H1 (cell line): ENCODE data around the gene LCN9. TPM values are rescaled to one million over a fixed set of nuclear protein-coding genes. Genes with fewer than 3 reads are reported as not detected.
A peak's percentile ranks its signal among the peaks of the same experiment; 100 is the strongest.

ENCODE experiments used
- CTCF ChIA-PET: fragments of 300-600 bp; sonication (Branson Sonifier 250); formaldehyde crosslinking; loops from one replicate; lab custom pipeline; 2021; ENCODE audit not compliant: partially characterized antibody; lab: Charles Lee
- POLR2A ChIA-PET: fragments of 300-600 bp; sonication (Branson Sonifier 250); formaldehyde crosslinking; loops from one replicate; lab custom pipeline; 2021; ENCODE audit warnings: inconsistent platforms; ENCODE audit not compliant: partially characterized antibody; lab: Charles Lee
- DNase-seq, 2 experiments: peaks; one replicate each; pipeline versions ENCODE4 v3.0.0 to v3.0.0-alpha.2; 2010 to 2022; ENCODE audit warnings: low spot score in 2 of 2, low read depth in 1 of 2, mixed read lengths in 1 of 2
- FAIRE-seq: peaks from 2 replicates; lab custom pipeline; 2011; peaks lifted over from hg19 to GRCh38; lab: Jason Lieb, UNC
- H2AFZ ChIP-seq: 2 replicates; pipeline ENCODE4 v1.8.1; 2012; ENCODE audit warnings: low read length, inconsistent platforms
- H2AK5ac ChIP-seq: 2 replicates; pipeline ENCODE4 v1.6.1; 2013; ENCODE audit warnings: low read depth, low read length
- H2BK120ac ChIP-seq: replicated peaks from 2 replicates; pipeline ENCODE3; 2013; ENCODE audit warnings: low read depth, low read length, inconsistent platforms
- H2BK12ac ChIP-seq: 2 replicates; pipeline ENCODE4 v1.6.1; 2013; ENCODE audit warnings: low read depth, low read length
- H2BK15ac ChIP-seq: 2 replicates; pipeline ENCODE4 v1.6.1; 2013; ENCODE audit warnings: low read length
- H2BK20ac ChIP-seq: 2 replicates; pipeline ENCODE4 v1.6.1; 2013; ENCODE audit warnings: low read length
- H2BK5ac ChIP-seq: 2 replicates; pipeline ENCODE4 v1.6.1; 2013; ENCODE audit warnings: low read depth, low read length
- H3K14ac ChIP-seq: 2 replicates; pipeline ENCODE4 v1.6.1; 2013; ENCODE audit warnings: inconsistent platforms; ENCODE audit not compliant: insufficient read length
- H3K18ac ChIP-seq: 2 replicates; pipeline ENCODE4 v1.6.1; 2013; ENCODE audit warnings: low read length; ENCODE audit errors: extremely low read depth
- H3K23ac ChIP-seq: 2 replicates; pipeline ENCODE4 v1.6.1; 2013; ENCODE audit warnings: inconsistent platforms; ENCODE audit not compliant: insufficient read length
- H3K23me2 ChIP-seq: 2 replicates; pipeline ENCODE4 v1.6.1; 2013; ENCODE audit warnings: low read depth, low read length
- H3K27ac ChIP-seq: 2 replicates; pipeline ENCODE4 v1.6.1; 2011; ENCODE audit warnings: low read depth, low read length, inconsistent platforms
- H3K27me3 ChIP-seq, 4 experiments: replicated peaks in 1 of 4; 1 replicate in 1 of 4; 2 replicates in 3 of 4; pipeline versions ENCODE4 v1.6.1 to v1.8.1; 2011 to 2013; ENCODE audit warnings: low read length in 3 of 4, mild to moderate bottlenecking in 3 of 4, inconsistent platforms in 2 of 4, mixed read lengths in 2 of 4, moderate library complexity in 1 of 4; ENCODE audit not compliant: control insufficient read depth in 3 of 4, insufficient read depth in 3 of 4; ENCODE audit errors: extremely low read depth in 1 of 4
- H3K36me3 ChIP-seq, 4 experiments: 2 replicates each; pipeline versions ENCODE4 v1.6.1 to v1.8.1; 2011 to 2013; ENCODE audit warnings: mild to moderate bottlenecking in 4 of 4, low read length in 3 of 4, moderate library complexity in 2 of 4, control low read depth in 1 of 4, inconsistent platforms in 1 of 4; ENCODE audit not compliant: insufficient read depth in 4 of 4, control insufficient read depth in 2 of 4
- H3K4ac ChIP-seq: replicated peaks from 2 replicates; pipeline ENCODE3; 2013; ENCODE audit warnings: low read length, low read depth, mixed read lengths, inconsistent platforms; ENCODE audit not compliant: insufficient read length
- H3K4me1 ChIP-seq, 4 experiments: replicated peaks in 1 of 4; 1 replicate in 1 of 4; 2 replicates in 3 of 4; pipeline versions ENCODE4 v1.6.1 to v1.8.1; 2011 to 2013; ENCODE audit warnings: low read length in 3 of 4, inconsistent platforms in 2 of 4, mixed read lengths in 1 of 4; ENCODE audit not compliant: insufficient read depth in 4 of 4, control insufficient read depth in 3 of 4
- H3K4me2 ChIP-seq, 2 experiments: 2 replicates each; pipeline versions ENCODE4 v1.6.1 to v1.8.1; 2011 to 2013; ENCODE audit warnings: low read depth in 2 of 2, low read length in 2 of 2, control low read depth in 1 of 2, inconsistent platforms in 1 of 2, mild to moderate bottlenecking in 1 of 2; ENCODE audit not compliant: insufficient read depth in 1 of 2
- H3K4me3 ChIP-seq, 4 experiments: fragments of 200-600, 300-600 bp in 1 of 4; sonication (generic), shearing (Covaris generic), sonication (Bioruptor Twin) in 1 of 4; 2 replicates each; pipeline versions ENCODE4 v1.5.1 to v1.8.1; 2011 to 2016; ENCODE audit warnings: low read length in 4 of 4, low read depth in 3 of 4, control low read depth in 2 of 4, inconsistent platforms in 2 of 4, mild to moderate bottlenecking in 2 of 4, mixed read lengths in 1 of 4, moderate library complexity in 1 of 4; ENCODE audit not compliant: insufficient read depth in 2 of 4; ENCODE audit errors: extremely low read depth in 1 of 4
- H3K56ac ChIP-seq: replicated peaks from 2 replicates; pipeline ENCODE3; 2013; ENCODE audit warnings: low read depth, mild to moderate bottlenecking, mixed read lengths, low read length, inconsistent platforms; ENCODE audit not compliant: insufficient read length
- H3K79me1 ChIP-seq: 2 replicates; pipeline ENCODE4 v1.6.1; 2013; ENCODE audit warnings: low read depth, low read length, control low read depth
- H3K79me2 ChIP-seq, 2 experiments: 2 replicates each; pipeline versions ENCODE4 v1.6.1 to v1.8.1; 2012 to 2013; ENCODE audit warnings: low read length in 2 of 2, mild to moderate bottlenecking in 2 of 2, inconsistent platforms in 1 of 2; ENCODE audit not compliant: insufficient read depth in 2 of 2, control insufficient read depth in 1 of 2
- H3K9ac ChIP-seq, 4 experiments: replicated peaks in 1 of 4; 1 replicate in 1 of 4; 2 replicates in 3 of 4; pipeline versions ENCODE4 v1.6.1 to v1.8.1; 2011 to 2013; ENCODE audit warnings: low read depth in 3 of 4, low read length in 3 of 4, control low read depth in 2 of 4, mild to moderate bottlenecking in 2 of 4, moderate library complexity in 2 of 4, inconsistent platforms in 1 of 4; ENCODE audit errors: extremely low read depth in 1 of 4
- H3K9me3 ChIP-seq, 2 experiments: 2 replicates each; pipeline versions ENCODE4 v1.6.1 to v1.8.1; 2012 to 2013; ENCODE audit warnings: mild to moderate bottlenecking in 2 of 2, moderate library complexity in 2 of 2, control low read depth in 1 of 2, inconsistent platforms in 1 of 2, low read depth in 1 of 2, low read length in 1 of 2, mixed read lengths in 1 of 2; ENCODE audit not compliant: insufficient read depth in 2 of 2
- H4K20me1 ChIP-seq, 2 experiments: replicated peaks in 1 of 2; 2 replicates each; pipeline versions ENCODE3 to v1.8.1; 2011 to 2013; ENCODE audit warnings: inconsistent platforms in 2 of 2, low read length in 2 of 2, mild to moderate bottlenecking in 1 of 2; ENCODE audit not compliant: insufficient read depth in 2 of 2, control insufficient read depth in 1 of 2
- H4K5ac ChIP-seq: 2 replicates; pipeline ENCODE4 v1.6.1; 2013; ENCODE audit warnings: low read length, low read depth, mixed read lengths, inconsistent platforms; ENCODE audit not compliant: insufficient read length
- H4K8ac ChIP-seq: 2 replicates; pipeline ENCODE4 v1.8.0; 2013; ENCODE audit warnings: mild to moderate bottlenecking, moderate library complexity, low read length, inconsistent platforms; ENCODE audit not compliant: insufficient read depth; ENCODE audit errors: extremely low read depth
- H4K91ac ChIP-seq: replicated peaks from 2 replicates; pipeline ENCODE3; 2013; ENCODE audit warnings: low read length, mixed read lengths, inconsistent platforms; ENCODE audit not compliant: insufficient read length
- ATF2 ChIP-seq: IDR thresholded peaks from 2 replicates; pipeline ENCODE4 v1.6.1; 2012; ENCODE audit warnings: low read length, inconsistent platforms
- CTCF ChIP-seq, 3 experiments: IDR thresholded peaks; 1 replicate in 2 of 3; 2 replicates in 1 of 3; pipeline versions ENCODE4 v1.5.1 to v1.6.1; 2011; ENCODE audit warnings: low read length in 3 of 3, mild to moderate bottlenecking in 3 of 3, inconsistent platforms in 2 of 3, low read depth in 1 of 3, moderate library complexity in 1 of 3; ENCODE audit not compliant: insufficient read depth in 1 of 3; ENCODE audit errors: control extremely low read depth in 1 of 3
- EGR1 ChIP-seq: IDR thresholded peaks from 2 replicates; pipeline ENCODE4 v1.6.1; 2011; ENCODE audit warnings: low read depth, low read length, borderline replicate concordance
- NANOG ChIP-seq: IDR thresholded peaks from 2 replicates; pipeline ENCODE4 v1.6.1; 2011; ENCODE audit warnings: low read length, low read depth, mild to moderate bottlenecking, inconsistent platforms; ENCODE audit not compliant: insufficient read depth, poor library complexity, severe bottlenecking
- NRF1 ChIP-seq: IDR thresholded peaks from 2 replicates; pipeline ENCODE4 v1.6.1; 2011; ENCODE audit warnings: mild to moderate bottlenecking, low read depth, low read length, improper control_type of control experiment
- POLR2A ChIP-seq, 2 experiments: IDR thresholded peaks; 1 replicate in 1 of 2; 2 replicates in 1 of 2; pipeline ENCODE4 v1.6.1; 2011; ENCODE audit warnings: low read depth in 2 of 2, low read length in 2 of 2, mild to moderate bottlenecking in 2 of 2; ENCODE audit errors: control extremely low read depth in 1 of 2
- RBBP5 ChIP-seq: IDR thresholded peaks from 2 replicates; pipeline ENCODE4 v1.7.1; 2012; ENCODE audit warnings: low read depth, mild to moderate bottlenecking, inconsistent platforms, low read length, moderate library complexity, borderline replicate concordance
- RXRA ChIP-seq: IDR thresholded peaks from 2 replicates; pipeline ENCODE4 v1.6.1; 2011; ENCODE audit warnings: low read depth, mild to moderate bottlenecking, low read length, moderate library complexity; ENCODE audit not compliant: insufficient read depth
- WGBS, 2 experiments: shearing (Covaris generic) in 1 of 2; methylation state at CpG; one replicate each; pipeline versions ENCODE4 v1.1.6 to v1.1.7; 2013 to 2015; ENCODE audit warnings: low lambda C conversion rate in 2 of 2, mixed read lengths in 2 of 2, inconsistent platforms in 1 of 2, low coverage in 1 of 2, missing lambda C conversion rate in 1 of 2; ENCODE audit not compliant: insufficient replicate concordance in 2 of 2, insufficient coverage in 1 of 2, insufficient read length in 1 of 2; ENCODE audit errors: extremely low coverage in 1 of 2, missing lambda C conversion rate in 1 of 2; 5-methylcytosine and 5-hydroxymethylcytosine counted together
- polyA plus RNA-seq, 7 experiments: library from polyadenylated mRNA; depleted of rRNA in 3 of 7; stranded (reverse) in 5 of 7; unstranded in 2 of 7; fragments of >200 nt in 5 of 7; fragments of 200-250 nt in 2 of 7; gene quantifications; 1 replicate in 5 of 7; 2 replicates in 1 of 7; 4 replicates in 1 of 7; pipeline versions ENCODE4 v1.2.1 to v1.2.3, GENCODE V29; 2011 to 2013; ENCODE audit warnings: missing spikeins in 2 of 7, mixed read lengths in 2 of 7
- total RNA-seq: library from RNA; stranded (reverse); fragmentation: NEBNext Ultra II Directional; extraction: Animal tissue kit (Norgen Biotek cat#: 25700); gene quantifications from 2 replicates; pipeline ENCODE4 v1.2.1, GENCODE V29; 2021

Gene LCN9
- total and polyA plus RNA-seq, 2 of the 8 experiments (the other 6 are each of a cell fraction or from before 2014, with no cell fraction given), result 2.3 to 3.1 TPM

- TF ChIP-seq RBBP5, result no peak
- TF ChIP-seq EGR1, result no peak
- TF ChIP-seq CTCF (IDR thresholded peaks at IDR 0.05; ENCODE audit: control extremely low read depth in 1 of 3, insufficient read depth in 1 of 3, low read depth in 1 of 3, low read length in 3 of 3), result no peak
- TF ChIP-seq NRF1, result no peak
- TF ChIP-seq RXRA, result no peak
- TF ChIP-seq ATF2, result no peak
- no peak for TF ChIP-seq NANOG
- TF ChIP-seq POLR2A (IDR thresholded peaks at IDR 0.05; ENCODE audit: control extremely low read depth in 1 of 2, low read depth in 2 of 2, low read length in 2 of 2), result no peak
- TF ChIP-seq, all 59 proteins: peak for 0
- ChIA-PET POLR2A (interaction anchor here (0.6 to 0.9 kb wide), 2 partner anchors 10 to 18 kb away, joined by 3 to 4 read pairs; no protein-coding TSS in a partner anchor), CTCF (interaction anchor here (0.6 to 1.6 kb wide), 6 partner anchors 10 to 164 kb away, joined by 3 to 4 read pairs (median 3); no protein-coding TSS in a partner anchor)
- H2BK5ac ChIP-seq, result no peak overlapping the region
- no peak overlapping the region for H3K4ac ChIP-seq
- DNase-seq (no peak), FAIRE-seq (no peak)
- H3K27ac ChIP-seq, result no peak overlapping the region
- no peak overlapping the region for H2BK20ac ChIP-seq
- no peak overlapping the region for H2BK15ac ChIP-seq
- H2AK5ac ChIP-seq, result no peak overlapping the region
- no peak overlapping the region for H2AFZ ChIP-seq
- H3K79me1 ChIP-seq, result no peaks in the 10 kb centered on the region
- no peak overlapping the region for H3K56ac ChIP-seq
- WGBS, 2 experiments, result 86% methylated on average over 9 of the region's 9 CpGs; no CpG with 5 or more reads in 1 of the 2 experiments
- no peaks in the 10 kb centered on the region for H4K20me1 ChIP-seq
- H3K14ac ChIP-seq, result no peak overlapping the region
- peaks cover 0 to 4% (median 1%) of the 10 kb centered on the region in 4 experiments; a peak in 2 of 7 replicates for H3K4me1 ChIP-seq
- no peak overlapping the region for H3K18ac ChIP-seq
- no peak overlapping the region for H3K4me2 ChIP-seq
- no peak overlapping the region for H4K5ac ChIP-seq
- H4K91ac ChIP-seq, result no peak overlapping the region
- H2BK12ac ChIP-seq, result no peak overlapping the region
- no peak overlapping the region for H3K4me3 ChIP-seq
- no peak overlapping the region for H3K23ac ChIP-seq
- H3K36me3 ChIP-seq, result no peaks in the 10 kb centered on the region
- no peak overlapping the region for H2BK120ac ChIP-seq
- 0 out of 2 replicates have a peak overlapping the region, but pooled peaks have one; percentile 40 for H4K8ac ChIP-seq
- H3K27me3 ChIP-seq, result no peaks in the 10 kb centered on the region; a peak in 1 of 7 replicates
- no peak overlapping the region for H3K9ac ChIP-seq
- H3K9me3 ChIP-seq, result peaks cover 4 to 19% of the 10 kb centered on the region in 2 experiments; a peak in 3 of 4 replicates
- no peaks in the 10 kb centered on the region for H3K79me2 ChIP-seq
- no peaks in the 10 kb centered on the region for H3K23me2 ChIP-seq
Measured at GRCh38 chr9:135667463-135668001, 4.4 kb downstream of the LCN9 start.
